Measurements from ENCODE around the gene FOXL3.
"Not testable (repeated sequence)": the region's sequence is repeated elsewhere in the genome, so short reads cannot be mapped to it uniquely, and the experiment has no call there.

Gene FOXL3

DNA sequence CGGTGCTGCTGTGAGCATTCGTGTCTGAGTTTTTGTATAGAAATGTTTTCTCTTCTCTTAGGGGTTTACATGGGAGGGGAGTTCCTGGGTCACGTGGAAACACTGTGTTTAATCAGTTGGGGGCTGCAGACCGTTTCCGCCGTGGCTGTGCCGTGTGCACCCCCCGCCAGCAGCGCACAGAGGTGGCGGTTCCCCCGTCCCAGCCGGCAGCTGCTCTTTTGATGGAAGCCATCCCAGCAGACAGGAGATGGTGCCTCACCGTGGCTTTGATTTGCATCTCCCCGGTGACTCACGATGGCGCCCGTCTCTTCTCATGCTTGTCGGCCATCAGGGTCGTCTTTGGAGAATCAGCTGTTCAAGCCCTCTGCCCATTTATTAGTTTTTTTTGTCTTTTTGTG, 34.9 kb upstream of the FOXL3 start:
- DNase-seq (ENCODE audit: low read depth): no peak

DNA sequence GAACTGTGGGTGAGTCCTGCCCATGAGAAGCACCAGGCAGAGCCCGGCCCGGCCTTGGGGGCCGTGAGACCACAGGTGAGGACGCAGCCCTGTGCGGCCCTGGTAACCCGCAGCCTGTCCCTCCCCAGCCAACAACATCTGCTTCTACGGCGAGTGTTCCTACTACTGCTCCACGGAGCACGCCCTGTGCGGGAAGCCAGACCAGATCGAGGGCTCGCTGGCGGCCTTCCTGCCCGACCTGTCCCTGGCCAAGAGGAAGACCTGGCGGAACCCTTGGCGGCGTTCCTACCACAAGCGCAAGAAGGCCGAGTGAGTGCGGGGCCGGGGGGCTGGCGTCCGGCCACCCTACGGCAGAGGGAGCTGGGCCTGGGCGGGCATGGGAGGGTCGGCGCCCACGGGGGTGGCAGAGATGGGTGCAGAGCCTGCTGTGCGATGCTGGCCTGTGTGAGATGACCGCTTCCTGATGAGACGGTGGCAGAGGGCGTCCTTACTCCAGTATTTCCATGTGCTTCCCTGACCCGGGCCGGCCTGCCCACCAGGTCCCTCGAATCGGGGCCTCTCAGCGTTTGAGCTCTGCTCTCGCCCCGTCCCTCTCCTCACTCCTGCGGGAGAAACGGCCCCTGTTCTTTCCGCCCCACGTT, 34.1 kb upstream of the FOXL3 start:
- no peak for DNase-seq (ENCODE audit: low read depth)

DNA sequence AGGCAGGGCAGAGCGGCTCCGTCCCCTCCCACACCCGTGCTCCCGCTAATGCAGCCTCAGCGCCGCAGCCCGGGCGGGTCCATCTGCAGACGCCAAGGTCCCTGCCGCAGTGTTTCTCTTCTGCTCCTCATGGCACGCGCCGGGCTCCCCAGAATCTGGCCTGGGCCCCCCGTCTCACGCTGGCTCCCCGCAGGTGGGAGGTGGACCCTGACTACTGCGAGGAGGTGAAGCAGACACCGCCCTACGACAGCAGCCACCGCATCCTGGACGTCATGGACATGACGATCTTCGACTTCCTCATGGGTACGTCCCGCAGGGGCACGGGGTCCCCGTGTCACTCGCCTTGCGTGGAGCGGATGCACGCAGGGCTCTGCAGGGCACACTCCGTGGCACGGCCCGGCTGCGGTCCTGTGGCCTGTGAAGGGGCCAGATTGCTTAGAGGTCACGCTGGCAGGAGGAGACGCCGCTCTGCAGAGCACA, 33.5 kb upstream of the FOXL3 start:
- no peak for DNase-seq (ENCODE audit: low read depth)

DNA sequence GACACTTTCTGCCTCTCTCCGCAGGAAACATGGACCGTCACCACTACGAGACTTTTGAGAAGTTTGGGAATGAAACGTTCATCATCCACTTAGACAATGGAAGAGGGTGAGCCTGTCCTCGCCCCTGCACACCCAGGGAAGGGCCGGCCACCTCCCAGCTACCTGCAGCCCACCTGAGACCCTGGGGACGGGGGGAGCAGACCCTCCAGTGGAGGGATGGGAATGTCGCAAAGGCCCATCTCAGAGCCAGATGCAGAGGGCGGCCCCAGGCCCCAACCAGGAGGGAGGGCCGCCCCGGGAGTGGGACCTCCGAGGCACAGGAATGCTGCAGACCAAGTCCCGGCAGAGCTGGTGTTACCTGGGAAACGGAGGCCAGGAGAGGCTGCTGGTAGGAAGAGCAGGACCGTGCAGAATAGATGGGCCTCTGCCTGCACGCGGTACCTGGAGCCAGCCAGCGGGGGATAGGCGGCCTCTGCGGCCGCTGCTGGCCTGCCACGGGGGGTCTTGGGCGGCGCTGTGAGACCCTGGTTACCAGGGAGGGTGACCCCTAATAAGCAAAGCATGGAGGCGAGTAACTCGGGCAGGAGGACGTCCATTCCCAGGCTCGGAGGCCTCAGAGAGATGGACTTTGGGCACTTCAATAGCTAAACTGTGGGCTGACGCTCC, 32.9 kb upstream of the FOXL3 start:
- no peak for DNase-seq (ENCODE audit: low read depth)

DNA sequence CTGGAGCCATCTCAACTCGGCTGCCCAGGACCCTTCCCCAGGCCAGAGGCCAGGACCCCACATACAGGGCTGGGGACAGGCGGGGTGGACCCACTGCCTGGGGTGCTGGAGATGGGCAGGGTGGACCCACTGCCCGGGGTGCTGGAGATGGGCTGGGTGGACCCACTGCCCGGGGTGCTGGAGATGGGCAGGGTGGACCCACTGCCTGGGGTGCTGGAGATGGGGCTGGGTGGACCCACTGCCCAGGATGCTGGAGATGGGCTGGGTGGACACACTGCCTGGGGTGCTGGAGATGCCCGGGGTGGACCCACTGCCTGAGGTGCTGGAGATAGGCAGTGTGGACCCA, 32.4 kb upstream of the FOXL3 start:
- no peak for DNase-seq (ENCODE audit: low read depth)

DNA sequence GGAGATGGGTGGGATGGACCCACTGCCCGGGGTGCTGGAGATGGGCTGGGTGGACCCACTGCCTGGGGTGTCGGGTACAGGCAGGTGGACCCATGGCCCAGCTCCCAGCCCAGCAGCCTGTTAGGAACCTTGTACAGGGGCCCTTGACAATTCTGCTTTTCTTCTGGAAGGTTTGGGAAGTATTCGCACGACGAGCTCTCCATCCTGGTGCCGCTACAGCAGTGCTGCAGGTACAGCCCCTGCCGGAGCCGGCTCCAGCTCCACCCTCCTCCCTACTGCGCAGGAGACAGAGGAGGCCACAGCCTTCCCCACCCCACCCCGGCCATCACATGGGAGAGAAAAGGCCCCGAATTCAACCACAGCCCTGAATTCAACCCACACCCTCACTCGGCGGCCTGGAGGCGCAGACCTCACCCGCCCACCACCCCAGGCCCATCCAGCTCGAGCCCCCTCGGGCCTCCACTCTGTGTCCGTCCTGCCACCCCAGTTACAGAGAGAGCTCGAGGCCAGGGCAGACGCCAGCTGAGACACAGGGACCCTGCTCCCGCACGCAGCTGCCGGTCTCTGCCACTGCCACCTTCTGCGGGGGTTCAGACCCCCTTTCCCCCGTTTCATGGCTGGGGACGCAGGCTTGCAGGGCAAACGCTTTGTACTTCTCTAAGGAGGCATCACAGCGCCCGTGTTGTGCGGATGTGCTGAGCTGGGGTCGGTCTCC, 31.3 kb upstream of the FOXL3 start:
- DNase-seq (ENCODE audit: low read depth): no peak

DNA sequence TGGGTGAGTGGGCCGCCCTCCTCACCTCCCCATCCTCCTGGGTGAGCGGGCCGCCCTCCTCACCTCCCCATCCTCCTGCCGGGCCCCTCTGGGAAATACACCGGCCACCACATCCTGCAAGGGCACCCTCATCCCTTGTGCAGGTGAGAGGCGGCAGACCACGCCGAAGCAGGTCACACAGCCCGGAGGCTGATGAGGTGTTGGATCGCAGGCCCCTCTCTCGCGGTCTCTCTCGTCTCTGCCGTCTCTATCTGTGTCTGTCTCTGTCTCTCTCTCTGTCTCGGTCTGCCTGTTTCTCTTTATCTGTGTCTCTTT, 30.8 kb upstream of the FOXL3 start:
- no peak for DNase-seq (ENCODE audit: low read depth)

DNA sequence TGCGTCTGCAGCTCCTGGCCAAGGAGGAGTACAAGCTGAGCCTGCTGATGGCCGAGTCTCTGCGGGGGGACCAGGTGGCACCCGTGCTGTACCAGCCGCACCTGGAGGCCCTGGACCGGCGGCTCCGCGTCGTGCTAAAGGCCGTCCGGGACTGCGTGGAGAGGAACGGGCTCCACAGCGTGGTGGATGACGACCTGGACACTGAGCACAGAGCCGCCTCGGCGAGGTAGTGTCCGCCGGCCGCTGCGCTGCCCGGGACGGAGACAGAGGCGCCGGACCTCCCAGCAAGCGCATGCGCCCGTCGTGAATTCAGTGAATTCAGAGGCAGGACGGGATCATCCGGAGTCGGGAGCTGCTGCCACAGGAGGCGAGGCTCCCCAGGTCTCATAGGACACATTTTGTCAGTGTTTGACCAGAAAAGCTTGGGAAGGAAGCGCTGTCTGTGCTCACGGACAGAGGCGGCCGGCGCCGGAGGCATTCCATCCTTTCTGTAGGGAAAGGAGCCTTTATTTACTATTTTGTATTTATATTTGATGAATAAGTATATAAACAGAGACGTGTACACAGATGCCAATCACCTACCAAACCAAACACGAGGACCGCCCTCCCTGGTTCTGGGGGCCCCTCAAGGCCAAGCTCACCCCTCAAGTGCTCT, 30.1 kb upstream of the FOXL3 start:
- no peak for DNase-seq (ENCODE audit: low read depth)

DNA sequence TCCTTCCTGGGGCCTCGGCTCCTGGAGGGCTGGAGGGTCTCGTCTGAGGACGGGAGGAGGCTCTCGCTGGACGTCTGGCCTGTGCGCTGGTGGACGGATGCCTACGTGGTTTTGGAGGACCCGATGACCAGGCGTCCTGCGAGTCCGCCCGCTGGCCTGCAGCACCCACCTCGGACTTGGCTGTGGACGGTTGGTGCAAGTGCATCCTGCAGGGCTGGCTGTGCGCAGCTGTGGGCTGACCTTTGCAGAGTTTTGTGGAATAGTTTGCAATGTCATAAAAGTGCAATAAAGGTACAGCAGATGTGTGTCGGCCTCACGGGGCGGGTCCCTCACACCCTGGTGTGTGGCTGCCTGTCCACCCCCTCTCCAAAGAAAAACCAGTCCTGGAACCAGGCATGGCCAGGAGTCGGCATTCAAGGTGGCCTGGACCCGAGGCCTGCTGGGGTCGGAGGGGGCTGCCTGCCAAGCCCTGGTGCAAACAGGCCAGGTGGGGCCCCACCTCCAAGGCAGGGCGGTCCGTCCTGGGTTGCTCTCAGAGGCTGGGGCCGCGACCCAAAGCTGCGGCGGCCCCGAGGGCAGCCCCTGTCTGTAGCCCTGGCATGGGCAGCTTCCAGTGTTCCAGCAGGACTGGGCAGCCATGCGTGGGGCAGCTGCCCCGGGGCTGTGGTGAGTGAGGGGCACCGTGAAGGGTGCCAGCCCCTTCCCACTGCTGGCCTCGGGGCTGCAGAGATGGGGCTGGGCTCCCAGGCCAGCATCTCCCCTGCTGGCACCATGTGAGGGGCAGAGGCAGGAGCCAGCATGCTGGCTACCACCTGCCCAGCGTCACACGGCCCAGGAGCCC, 29.3 kb upstream of the FOXL3 start:
- no peak for DNase-seq (ENCODE audit: low read depth)

DNA sequence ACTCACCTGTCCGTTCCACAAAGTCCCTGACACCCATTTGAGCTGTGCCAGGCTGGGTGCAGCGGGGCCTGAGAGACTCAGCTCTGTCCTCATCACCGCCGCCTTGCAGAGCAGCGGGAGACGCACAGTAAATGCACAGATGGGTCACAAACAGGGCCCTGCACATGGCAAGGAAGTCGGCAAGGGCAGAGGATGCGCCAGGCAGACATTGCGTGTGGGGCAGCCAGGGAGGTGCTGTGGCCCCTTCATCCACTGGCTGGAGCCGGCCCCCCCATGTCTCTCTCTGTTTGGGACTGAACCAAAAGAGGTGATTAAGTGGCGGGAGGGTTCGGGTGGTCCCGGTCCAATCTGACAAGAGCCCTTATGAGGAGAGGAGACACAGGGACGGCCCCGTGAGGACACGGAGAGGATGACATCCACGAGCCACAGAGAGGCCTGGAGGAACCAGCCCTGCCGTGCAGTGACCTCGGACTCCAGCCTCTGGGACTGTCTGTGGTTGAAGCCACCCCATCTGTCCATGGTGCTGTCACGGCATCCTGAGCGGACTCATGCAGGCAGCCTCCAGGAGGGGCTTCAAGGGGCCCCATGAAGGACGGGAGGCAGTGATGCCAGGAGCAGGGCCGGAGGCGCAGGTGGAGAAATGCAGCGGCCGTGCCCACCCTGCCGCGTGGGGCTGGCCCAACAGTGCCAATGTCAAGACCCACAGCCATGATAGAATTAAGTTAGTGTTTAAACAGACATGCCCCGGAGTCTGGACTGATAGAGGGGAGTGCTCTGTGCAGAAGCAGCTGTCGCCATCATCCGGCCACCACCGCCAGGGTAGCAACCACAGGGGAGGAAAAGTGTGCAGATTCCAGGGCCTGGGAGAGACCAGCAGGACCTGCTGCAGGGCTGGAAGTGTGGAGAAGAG, 28.4 kb upstream of the FOXL3 start:
- DNase-seq (ENCODE audit: low read depth): no peak

DNA sequence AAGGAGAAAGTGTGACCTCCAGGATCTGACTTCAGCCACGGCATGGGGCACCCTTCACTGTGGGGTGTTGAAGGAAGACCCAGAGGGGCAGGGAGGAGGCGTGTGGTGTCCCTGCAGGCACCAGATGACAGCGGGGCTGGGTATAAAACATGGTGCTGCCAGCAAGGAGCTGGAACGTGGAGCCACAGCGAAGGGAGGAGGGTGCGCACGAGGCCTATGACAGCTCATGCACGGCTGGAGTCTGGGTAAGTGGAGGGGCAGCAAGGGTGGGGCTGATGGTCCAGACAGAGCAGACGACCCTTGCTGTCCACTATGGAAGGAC, 27.8 kb upstream of the FOXL3 start:
- no peak for DNase-seq (ENCODE audit: low read depth)

DNA sequence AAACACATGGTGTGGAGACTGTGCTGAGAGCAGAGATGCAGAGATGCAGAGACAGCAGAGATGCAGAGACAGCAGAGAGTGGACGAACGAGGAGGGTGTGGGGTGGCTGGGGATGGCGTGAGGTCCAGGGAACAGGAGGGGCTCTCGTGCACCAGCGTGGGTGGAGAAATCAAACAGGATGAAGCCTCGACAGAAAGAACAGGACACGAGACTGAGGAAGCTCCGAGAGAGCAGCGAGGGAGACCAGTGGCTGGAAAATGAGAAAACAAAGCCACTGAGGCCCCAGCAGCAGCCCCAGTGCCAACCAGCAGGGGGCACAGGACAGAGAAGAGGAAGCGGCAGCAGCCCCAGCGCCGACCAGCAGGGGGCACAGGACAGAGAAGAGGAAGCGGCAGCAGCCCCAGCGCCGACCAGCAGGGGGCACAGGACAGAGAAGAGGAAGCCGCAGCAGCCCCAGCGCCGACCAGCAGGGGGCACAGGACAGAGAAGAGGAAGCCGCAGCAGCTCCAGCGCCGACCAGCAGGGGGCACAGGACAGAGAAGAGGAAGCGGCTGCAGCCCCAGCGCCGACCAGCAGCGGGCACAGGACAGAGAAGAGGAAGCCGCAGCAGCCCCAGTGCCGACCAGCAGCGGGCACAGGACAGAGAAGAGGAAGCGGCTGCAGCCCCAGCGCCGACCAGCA, 27.2 kb upstream of the FOXL3 start:
- not testable (repeated sequence) for DNase-seq (ENCODE audit: low read depth)

DNA sequence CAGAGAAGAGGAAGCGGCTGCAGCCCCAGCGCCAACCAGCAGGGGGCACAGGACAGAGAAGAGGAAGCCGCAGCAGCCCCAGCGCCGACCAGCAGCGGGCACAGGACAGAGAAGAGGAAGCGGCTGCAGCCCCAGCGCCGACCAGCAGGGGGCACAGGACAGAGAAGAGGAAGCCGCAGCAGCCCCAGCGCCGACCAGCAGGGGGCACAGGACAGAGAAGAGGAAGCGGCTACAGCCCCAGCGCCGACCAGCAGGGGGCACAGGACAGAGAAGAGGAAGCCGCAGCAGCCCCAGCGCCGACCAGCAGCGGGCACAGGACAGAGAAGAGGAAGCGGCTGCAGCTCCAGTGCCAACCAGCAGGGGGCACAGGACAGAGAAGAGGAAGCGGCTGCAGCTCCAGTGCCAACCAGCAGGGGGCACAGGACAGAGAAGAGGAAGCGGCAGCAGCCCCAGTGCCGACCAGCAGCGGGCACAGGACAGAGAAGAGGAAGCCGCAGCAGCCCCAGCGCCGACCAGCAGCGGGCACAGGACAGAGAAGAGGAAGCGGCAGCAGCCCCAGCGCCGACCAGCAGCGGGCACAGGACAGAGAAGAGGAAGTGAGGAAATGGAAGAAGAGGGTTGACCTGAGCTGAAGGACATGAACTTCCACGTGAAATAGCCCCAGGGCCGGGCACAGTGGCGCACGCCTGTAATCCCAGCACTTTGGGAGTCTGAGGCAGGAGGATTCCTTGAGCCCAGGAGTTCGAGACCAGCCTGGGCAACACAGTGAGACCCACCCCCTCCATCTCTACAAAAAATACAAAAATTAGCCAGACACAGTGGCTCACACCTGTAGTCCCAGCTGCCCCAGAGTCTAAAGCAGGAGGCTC, 26.3 kb upstream of the FOXL3 start:
- DNase-seq (ENCODE audit: low read depth): not testable (repeated sequence)

DNA sequence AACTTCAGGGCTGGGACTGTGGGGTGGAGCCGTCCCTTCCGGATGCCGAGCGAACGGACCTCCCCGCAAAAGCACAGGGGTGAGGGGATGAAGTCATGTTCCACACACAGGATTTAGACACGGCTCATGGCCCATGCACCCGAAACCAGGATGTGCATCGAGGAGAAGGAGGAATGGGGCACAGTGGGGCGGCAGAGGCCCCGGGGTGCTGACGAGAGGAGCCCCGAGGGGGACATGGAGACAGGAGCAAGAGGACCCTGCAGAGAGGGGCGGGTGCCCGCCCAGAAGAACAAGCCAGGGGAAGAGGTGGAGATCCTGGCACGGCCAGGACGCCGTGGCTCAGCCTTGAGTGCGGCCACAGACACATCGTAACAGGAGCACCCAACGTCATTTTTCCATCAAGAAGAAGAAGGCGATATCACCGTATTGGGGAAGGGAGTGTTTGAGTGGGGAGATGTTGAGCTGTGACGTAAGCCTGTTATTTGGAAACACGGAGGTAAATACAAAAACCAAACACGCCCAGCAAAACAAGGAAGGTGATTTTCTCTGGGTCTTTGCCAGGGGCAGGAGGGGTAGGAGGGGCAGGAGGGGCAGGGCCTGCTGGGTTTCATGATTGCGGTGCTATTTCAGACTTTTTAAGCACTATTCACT, 25.3 kb upstream of the FOXL3 start:
- DNase-seq (ENCODE audit: low read depth): no peak

DNA sequence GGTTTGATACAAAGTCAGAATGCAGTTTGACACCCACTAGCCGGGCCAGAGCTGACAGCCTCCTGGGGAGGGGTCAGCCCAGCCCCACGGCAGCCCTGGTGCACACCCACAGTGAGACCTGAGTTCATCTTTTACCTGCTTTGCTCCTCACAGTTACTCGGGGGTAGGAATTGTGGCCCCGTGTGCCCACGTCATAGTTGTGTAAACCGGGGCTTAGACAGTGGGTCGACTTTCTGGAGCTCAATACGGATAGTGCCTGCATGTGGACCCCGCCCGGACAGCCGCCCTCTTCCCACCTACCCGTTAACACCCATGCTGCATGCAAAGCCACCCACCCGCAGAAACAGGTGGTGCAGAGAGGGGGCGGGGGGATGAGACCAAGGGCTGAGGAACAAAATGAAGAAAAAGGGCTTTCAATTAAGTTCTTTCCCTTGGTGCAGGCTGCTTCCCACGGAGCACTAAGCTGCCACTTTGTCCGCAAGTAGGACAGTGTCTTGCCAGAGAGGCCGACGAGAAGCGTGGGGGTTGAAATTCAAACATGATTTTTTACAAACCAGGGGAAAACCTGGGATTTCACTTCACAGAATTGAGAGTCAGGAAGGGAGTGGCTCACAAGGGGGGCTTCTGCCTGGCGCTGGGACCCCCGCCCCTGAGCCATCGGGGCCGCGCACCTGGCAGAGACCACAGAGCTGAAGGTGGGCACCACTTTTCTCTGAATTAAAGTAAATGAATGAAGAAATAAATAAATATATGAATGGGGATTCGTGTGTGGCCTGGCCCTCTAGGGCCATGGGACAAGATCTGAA, 24.6 kb upstream of the FOXL3 start:
- DNase-seq (ENCODE audit: low read depth): no peak

DNA sequence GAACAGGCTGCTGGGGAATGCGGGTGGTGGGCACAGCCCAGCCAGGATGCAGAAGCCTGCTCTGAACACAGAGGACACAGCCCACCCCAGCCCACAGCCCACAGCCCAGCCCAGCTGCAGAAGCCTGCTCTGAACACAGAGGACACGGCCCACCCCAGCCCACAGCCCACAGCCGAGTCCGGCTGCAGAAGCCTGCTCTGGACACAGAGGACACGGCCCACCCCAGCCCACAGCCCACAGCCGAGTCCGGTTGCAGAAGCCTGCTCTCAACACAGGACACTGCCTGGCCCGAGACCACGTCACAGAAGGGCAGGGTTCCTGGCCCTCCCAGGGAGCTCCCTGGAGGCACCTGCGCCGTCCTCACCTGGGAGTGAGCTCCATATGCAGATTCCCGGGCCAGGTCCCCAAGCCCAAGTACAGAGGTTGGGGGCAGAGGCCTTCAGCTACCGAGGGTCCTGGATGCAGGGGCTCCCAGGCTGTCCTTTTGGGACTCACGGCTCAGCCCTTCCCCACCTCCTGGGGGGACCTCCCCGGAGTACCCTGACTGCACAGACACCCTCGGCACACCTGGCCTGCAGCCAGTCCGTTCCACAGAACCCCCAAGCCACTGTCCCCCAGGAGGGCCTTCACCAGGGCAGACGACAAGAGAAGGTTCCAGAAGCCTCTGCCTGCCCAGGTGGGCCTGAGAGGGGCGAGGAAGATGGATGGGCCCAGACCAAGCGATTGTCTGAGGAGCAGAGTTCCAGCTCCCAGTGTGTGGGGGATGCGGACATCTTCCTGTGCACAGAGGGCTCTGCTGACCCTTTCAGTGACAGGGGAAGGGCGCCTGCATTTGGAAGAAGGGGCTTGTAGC, 23.7 kb upstream of the FOXL3 start:
- no peak for DNase-seq (ENCODE audit: low read depth)

Data from stromal cell of bone marrow (primary cell).